GM23248 (cell line): ENCODE results near the gene SIK2. TPM values are rescaled to one million over a fixed set of nuclear protein-coding genes. Genes with fewer than 3 reads are reported as not detected.

Source experiments
- DNase-seq: peaks from one replicate; pipeline ENCODE4 v3.0.0-alpha.2; 2015
- H2AFZ ChIP-seq: fragments of 200-600 bp; sonication (generic); 2 replicates; pipeline ENCODE4 v1.6.1; 2016; ENCODE audit warnings: antibody characterized with exemption
- H3F3A ChIP-seq: fragments of 200-600 bp; sonication (generic); 2 replicates; pipeline ENCODE4 v1.6.1; 2016; ENCODE audit warnings: mild to moderate bottlenecking, antibody characterized with exemption, mixed run types; ENCODE audit not compliant: insufficient read depth
- H3K27ac ChIP-seq: fragments of 200-600 bp; sonication (generic); 2 replicates; pipeline ENCODE4 v1.5.1; 2016; ENCODE audit warnings: mild to moderate bottlenecking
- H3K27me3 ChIP-seq: fragments of 200-600 bp; sonication (generic); replicated peaks from 2 replicates; pipeline ENCODE4 v1.6.1; 2016; ENCODE audit warnings: mild to moderate bottlenecking; ENCODE audit not compliant: insufficient read depth
- H3K36me3 ChIP-seq: fragments of 200-600 bp; sonication (generic); 2 replicates; pipeline ENCODE4 v1.6.1; 2016; ENCODE audit warnings: low read depth, mild to moderate bottlenecking
- H3K4me1 ChIP-seq: fragments of 200-600 bp; sonication (generic); 2 replicates; pipeline ENCODE4 v1.6.1; 2016; ENCODE audit warnings: mild to moderate bottlenecking; ENCODE audit not compliant: insufficient read depth
- H3K4me2 ChIP-seq: fragments of 200-600 bp; sonication (generic); one replicate; pipeline ENCODE4 v1.6.1; 2016; ENCODE audit warnings: mild to moderate bottlenecking; ENCODE audit not compliant: unreplicated experiment
- H3K4me3 ChIP-seq: fragments of 200-600 bp; sonication (generic); 2 replicates; pipeline ENCODE4 v1.5.1; 2016; ENCODE audit warnings: mild to moderate bottlenecking
- H3K79me2 ChIP-seq: fragments of 200-600 bp; sonication (generic); 2 replicates; pipeline ENCODE4 v1.6.1; 2016; ENCODE audit warnings: mild to moderate bottlenecking; ENCODE audit not compliant: insufficient read depth
- H3K9ac ChIP-seq: fragments of 200-600 bp; sonication (generic); 2 replicates; pipeline ENCODE4 v1.6.1; 2016; ENCODE audit warnings: mild to moderate bottlenecking
- H3K9me2 ChIP-seq: fragments of 200-600 bp; sonication (generic); 2 replicates; pipeline ENCODE4 v1.6.1; 2016; ENCODE audit warnings: mixed run types, mild to moderate bottlenecking, moderate library complexity; ENCODE audit not compliant: insufficient read depth
- H3K9me3 ChIP-seq: fragments of 200-600 bp; sonication (generic); one replicate; pipeline ENCODE4 v1.6.1; 2017; ENCODE audit warnings: low read depth
- H4K20me1 ChIP-seq: fragments of 200-600 bp; sonication (generic); 2 replicates; pipeline ENCODE4 v1.6.0; 2016; ENCODE audit not compliant: insufficient read depth
- EZH2 ChIP-seq: fragments of 200-600 bp; sonication (generic); IDR thresholded peaks from 2 replicates; pipeline ENCODE4 v1.6.1; 2018; ENCODE audit warnings: antibody characterized with exemption, mild to moderate bottlenecking; ENCODE audit not compliant: insufficient read depth, poor library complexity, severe bottlenecking
- EZH2phosphoT487 ChIP-seq: fragments of 200-600 bp; sonication (generic); IDR thresholded peaks from 2 replicates; pipeline ENCODE4 v1.6.1; 2018; ENCODE audit warnings: antibody characterized with exemption, moderate library complexity, mild to moderate bottlenecking, low read depth; ENCODE audit not compliant: insufficient read depth
- WGBS, 2 experiments: methylation state at CpG; one replicate each; pipeline ENCODE4 v1.1.6; 2015 to 2017; ENCODE audit warnings: low lambda C conversion rate in 2 of 2, low coverage in 1 of 2; ENCODE audit errors: missing lambda C conversion rate in 2 of 2; 5-methylcytosine and 5-hydroxymethylcytosine counted together
- in situ Hi-C: fragments of 300-500 bp; cut with MboI; formaldehyde crosslinking; loops from 2 replicates; pipeline ENCODE4 v1.15.0; 2020
- polyA plus RNA-seq: library from polyadenylated mRNA; unstranded; fragments of >200 nt; fragmentation: Nextera tagmentation; extraction: Ambion mirVana; gene quantifications from 2 replicates; pipeline ENCODE4 v1.2.1, GENCODE V29; 2016
- total RNA-seq: library from RNA; depleted of rRNA; stranded (reverse); fragments of >200 nt; shearing (Covaris generic); gene quantifications from 2 replicates; pipeline ENCODE4 v1.2.3, GENCODE V29; 2014

SIK2 gene
- total and polyA plus RNA-seq, 2 experiments from 2014 or later = 5.9 to 14.8 TPM

GRCh38 chr11:111729071-111729830, 127.0 kb downstream of the SIK2 start:
- H3F3A ChIP-seq = peaks cover 33% of the 10 kb centered on the region
- no peak overlapping the region for H3K4me2 ChIP-seq
- no peaks in the 10 kb centered on the region for H4K20me1 ChIP-seq
- in situ Hi-C loops = no loop called here
- peaks cover 19% of the 10 kb centered on the region for H3K4me1 ChIP-seq
- WGBS, 2 experiments = 89 to 90% methylated on average over 10 of the region's 10 CpGs
- H3K9me2 ChIP-seq = no peaks in the 10 kb centered on the region
- no peak for TF ChIP-seq EZH2
- no peak for TF ChIP-seq EZH2phosphoT487
- no peak overlapping the region for H3K9ac ChIP-seq
- no peaks in the 10 kb centered on the region for H3K79me2 ChIP-seq
- H3K36me3 ChIP-seq = peaks cover 10% of the 10 kb centered on the region
- no peak for DNase-seq
- H2AFZ ChIP-seq = no peak overlapping the region
- no peak overlapping the region for H3K27ac ChIP-seq
- no peaks in the 10 kb centered on the region for H3K27me3 ChIP-seq
- H3K9me3 ChIP-seq = no peaks in the 10 kb centered on the region
- no peak overlapping the region for H3K4me3 ChIP-seq

- Histone ChIP-seq H3K9me2 (no peaks in the 10 kb centered on the region), H4K20me1 (no peaks in the 10 kb centered on the region), H3K4me2 (no peak overlapping the region), H3K36me3 (peaks cover 8% of the 10 kb centered on the region), H3K27me3 (no peaks in the 10 kb centered on the region), H3K27ac (no peak overlapping the region), H3K79me2 (no peaks in the 10 kb centered on the region), H3K9me3 (no peaks in the 10 kb centered on the region), H3F3A (peaks cover 39% of the 10 kb centered on the region), H3K4me3 (no peak overlapping the region), H3K9ac (no peak overlapping the region), H3K4me1 (peaks cover 25% of the 10 kb centered on the region), H2AFZ (no peak overlapping the region)
- WGBS, 2 experiments = 78 to 86% methylated on average over 9 of the region's 9 CpGs
- TF ChIP-seq EZH2phosphoT487 (no peak), EZH2 (no peak)
- DNase-seq = no peak
- in situ Hi-C loops = no loop called here
These were observed 127.6 kb downstream of the SIK2 start for GRCh38 chr11:111729831-111730311.

GRCh38 chr11:111730871-111731591, 128.8 kb downstream of the SIK2 start:
- Histone ChIP-seq H3K27ac (no peak overlapping the region), H3K4me2 (no peak overlapping the region), H2AFZ (no peak overlapping the region), H3K9me2 (no peaks in the 10 kb centered on the region), H4K20me1 (no peaks in the 10 kb centered on the region), H3K4me1 (peaks cover 33% of the 10 kb centered on the region), H3K9me3 (no peaks in the 10 kb centered on the region), H3K79me2 (no peaks in the 10 kb centered on the region), H3K27me3 (no peaks in the 10 kb centered on the region), H3K9ac (no peak overlapping the region), H3F3A (peaks cover 34% of the 10 kb centered on the region), H3K4me3 (no peak overlapping the region), H3K36me3 (peaks cover 4% of the 10 kb centered on the region; the same call in 1 of the 2 replicates)
- TF ChIP-seq EZH2phosphoT487 = no peak
- TF ChIP-seq EZH2 = no peak
- in situ Hi-C loops = no loop called here
- 74 to 77% methylated on average over 20 to 22 of the region's 22 CpGs for WGBS, 2 experiments
- DNase-seq = peak; percentile 51

- in situ Hi-C loops = no loop called here
- TF ChIP-seq EZH2phosphoT487 = no peak
- DNase-seq = no peak
These were observed 129.6 kb downstream of the SIK2 start for GRCh38 chr11:111731821-111732220.

More at GRCh38 chr11:111731821-111732220, 129.6 kb downstream of the SIK2 start:
- Histone ChIP-seq H3K79me2 (no peaks in the 10 kb centered on the region), H3K4me2 (no peak overlapping the region), H3K36me3 (no peaks in the 10 kb centered on the region), H3F3A (peaks cover 42% of the 10 kb centered on the region), H4K20me1 (no peaks in the 10 kb centered on the region), H2AFZ (no peak overlapping the region), H3K9me3 (no peaks in the 10 kb centered on the region), H3K4me1 (peaks cover 41% of the 10 kb centered on the region), H3K27ac (no peak overlapping the region), H3K9me2 (no peaks in the 10 kb centered on the region), H3K9ac (no peak overlapping the region), H3K27me3 (no peaks in the 10 kb centered on the region), H3K4me3 (no peak overlapping the region)
- 78 to 83% methylated on average over 5 of the region's 5 CpGs for WGBS, 2 experiments
